Dedifferentiated amniotic fluid mesenchymal stem cell (primary cell): ENCODE data around the gene UNG.

Experiments used
- DNase-seq: peaks from one replicate; pipeline ENCODE4 v3.0.0-alpha.2; 2016; ENCODE audit errors: extremely low spot score

The UNG gene

DNA sequence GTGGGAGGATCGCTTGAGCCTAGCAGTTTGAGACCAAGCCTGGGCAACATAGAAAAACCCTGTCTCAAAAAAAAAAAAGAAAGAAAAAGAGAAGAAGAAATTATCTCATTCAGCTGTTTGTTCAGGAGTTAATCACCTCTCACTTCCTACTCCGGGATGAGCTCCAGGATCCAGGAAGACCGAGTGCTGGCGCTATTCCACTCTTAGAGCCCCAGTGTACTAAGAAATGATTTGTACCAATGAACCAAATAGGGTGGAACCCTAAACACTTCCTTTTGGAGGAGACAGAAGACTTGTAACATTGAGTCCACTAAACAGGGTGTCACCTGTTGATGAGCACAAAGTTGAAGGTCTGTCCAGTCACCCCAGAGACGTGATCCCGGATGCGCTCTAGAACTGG is 7.7 kb upstream of the UNG start:
- DNase-seq = no peak

DNA sequence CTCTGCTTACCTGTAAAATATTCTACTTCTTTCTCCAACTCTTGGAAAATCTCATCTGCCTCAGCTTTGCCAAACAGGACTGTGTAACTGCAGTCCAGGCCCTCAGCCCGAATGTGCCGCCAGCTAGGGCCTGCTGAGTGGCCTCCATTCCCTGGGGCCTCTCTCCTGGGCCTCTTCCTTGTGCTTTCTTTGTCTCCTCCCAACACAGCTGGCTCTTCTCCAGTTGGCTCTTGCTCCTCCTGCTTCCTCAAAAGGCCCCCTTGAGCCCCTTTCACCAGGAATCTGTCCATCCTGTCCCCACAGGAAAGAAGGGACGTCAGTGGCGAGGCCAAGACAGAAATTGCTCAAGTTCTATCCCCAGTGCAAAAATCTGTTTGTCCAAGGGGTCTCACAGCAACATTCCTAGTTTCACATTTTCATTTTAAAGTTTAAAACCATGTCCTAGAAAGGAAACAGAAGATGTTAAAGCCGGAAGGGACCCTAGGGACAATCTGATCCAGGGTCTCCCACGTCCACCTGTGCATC is 4.8 kb upstream of the UNG start:
- no peak for DNase-seq

- DNase-seq = peak; percentile 92
Observed at GRCh38 chr12:109093022-109093918, 4.1 kb upstream of the UNG start, which contains the start of gene ALKBH2. Gene ALKBH2 (minus strand): TSS chr12:109093472. CDS start chr12:109092786, 686 bp downstream.

DNA sequence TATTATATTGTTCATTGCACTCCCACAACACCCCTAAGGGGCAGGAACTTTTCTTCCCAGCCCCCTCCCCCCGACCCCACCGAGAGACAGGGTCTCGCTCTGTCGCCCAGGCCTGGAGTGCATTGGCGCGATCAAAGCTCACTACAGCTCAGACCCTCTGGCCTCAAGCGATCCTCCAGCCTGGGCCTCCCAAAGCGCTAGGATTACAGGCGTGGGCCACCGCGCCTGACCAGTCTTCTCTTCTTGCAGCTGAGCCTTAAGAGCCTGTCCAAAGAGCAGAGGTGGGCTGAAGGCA is 310 bp upstream of the UNG start:
- DNase-seq = no peak

- peak; percentile 51 for DNase-seq
Observed at GRCh38 chr12:109098183-109098604, 797 bp downstream of the UNG start.

- DNase-seq = no peak
Observed at GRCh38 chr12:109098651-109099050, 1.3 kb downstream of the UNG start.

- no peak for DNase-seq
Observed at GRCh38 chr12:109099431-109100020, 2.1 kb downstream of the UNG start.

GRCh38 chr12:109100741-109101140 is 3.3 kb downstream of the UNG start:
- no peak for DNase-seq

DNA sequence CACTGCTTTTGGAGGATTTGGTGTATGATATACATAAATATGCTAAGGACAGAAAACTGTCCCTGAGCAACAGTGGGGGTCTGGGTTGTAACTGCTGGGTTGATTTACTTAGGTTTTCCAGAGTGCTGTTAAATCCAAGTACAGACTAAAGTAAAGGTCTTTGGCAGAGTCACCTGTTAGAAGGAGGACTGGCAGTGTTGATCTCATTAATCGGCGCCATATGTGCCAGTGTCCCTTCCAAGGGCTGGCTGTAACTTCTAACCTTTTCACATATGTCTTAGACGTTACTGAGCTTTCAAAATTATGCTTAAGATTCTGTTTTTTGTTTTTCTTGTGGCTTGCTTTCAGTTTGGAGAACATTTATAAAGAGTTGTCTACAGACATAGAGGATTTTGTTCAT is 5.1 kb downstream of the UNG start:
- no peak for DNase-seq

DNA sequence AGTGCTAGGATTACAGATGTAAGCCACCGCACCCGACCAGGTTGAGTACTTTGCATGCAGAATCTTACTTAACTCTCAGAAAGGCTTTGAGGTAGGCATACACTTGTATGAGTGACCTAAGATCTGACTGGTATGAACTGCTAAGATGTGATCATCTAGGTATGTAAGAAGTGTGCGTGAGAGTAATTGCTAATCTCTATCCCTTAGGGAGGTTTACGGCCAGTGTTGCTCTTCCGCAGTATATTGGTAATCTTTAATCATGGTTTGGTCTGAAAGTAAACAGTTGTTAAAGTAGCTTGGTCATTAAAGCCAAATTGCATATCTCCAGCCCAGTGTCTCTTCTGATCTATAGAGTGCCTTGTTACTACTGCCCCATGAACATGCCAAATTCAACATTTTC is 7.8 kb downstream of the UNG start:
- no peak for DNase-seq

DNA sequence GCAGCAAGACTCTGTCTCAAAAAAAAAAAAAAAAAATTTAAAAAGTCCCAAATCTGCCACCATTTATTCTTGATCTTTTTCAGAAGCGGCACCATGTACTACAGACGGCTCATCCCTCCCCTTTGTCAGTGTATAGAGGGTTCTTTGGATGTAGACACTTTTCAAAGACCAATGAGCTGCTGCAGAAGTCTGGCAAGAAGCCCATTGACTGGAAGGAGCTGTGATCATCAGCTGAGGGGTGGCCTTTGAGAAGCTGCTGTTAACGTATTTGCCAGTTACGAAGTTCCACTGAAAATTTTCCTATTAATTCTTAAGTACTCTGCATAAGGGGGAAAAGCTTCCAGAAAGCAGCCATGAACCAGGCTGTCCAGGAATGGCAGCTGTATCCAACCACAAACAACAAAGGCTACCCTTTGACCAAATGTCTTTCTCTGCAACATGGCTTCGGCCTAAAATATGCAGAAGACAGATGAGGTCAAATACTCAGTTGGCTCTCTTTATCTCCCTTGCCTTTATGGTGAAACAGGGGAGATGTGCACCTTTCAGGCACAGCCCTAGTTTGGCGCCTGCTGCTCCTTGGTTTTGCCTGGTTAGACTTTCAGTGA is 12.5 kb downstream of the UNG start:
- DNase-seq = no peak

DNA sequence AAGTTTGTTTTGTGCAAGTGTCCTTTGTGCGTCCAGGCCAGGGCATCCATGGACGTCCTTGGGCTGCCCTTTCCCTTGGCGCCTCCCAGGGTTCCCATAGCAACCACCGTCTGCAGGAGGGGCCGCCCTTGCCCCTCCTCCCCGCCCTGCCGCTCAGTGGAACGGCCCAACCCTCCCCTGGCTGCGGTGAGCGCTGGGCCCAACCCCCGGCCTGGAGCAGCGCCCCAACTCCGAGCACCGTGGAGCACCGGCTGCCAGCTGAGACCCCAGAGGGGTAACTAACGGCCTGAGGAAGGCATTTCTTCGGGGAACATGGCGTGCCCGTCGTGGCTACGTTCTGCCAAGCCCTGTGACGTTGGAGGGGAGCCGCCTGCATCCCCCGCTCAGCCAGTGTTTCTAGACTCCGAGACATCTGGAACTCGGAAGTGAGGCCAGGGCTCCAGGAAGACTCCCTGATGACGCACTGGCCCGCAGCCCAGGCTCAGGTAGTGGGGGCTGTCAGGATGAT is 13.6 kb downstream of the UNG start:
- DNase-seq = peak; percentile 64

DNA sequence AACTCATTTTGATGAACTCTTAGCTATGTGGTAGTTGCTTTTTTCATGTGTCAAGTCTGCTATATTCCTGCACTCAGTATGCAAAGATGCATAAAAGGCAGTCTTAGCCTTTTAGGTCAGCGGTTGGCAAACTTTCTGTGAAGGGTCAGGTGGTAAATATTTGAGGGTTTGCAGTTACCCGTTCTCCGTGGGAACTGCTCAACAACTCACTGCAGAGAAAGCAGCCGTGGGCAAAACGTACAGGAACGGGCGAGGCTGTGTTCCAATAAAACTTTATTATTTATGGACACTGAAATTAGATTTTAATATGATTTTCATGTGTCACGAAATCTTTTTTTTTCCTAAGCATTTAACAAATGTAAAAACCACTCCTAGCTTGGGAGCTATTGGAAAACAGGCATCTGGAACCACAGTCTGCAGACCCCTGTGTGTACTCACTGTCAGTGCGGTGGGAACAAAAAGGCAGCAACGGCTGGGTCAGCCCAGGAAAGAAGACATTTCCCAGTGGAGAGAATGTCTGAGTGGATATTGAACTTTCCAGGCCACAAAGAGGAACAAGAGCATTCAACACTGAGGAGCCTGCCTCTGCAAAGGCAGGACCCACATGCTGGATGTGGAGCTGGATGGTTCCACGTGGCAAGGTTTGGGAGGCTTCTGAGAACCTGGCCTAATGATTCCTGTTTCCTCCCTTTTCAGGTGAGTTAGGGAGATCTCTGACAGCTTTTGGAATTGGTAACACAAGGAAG is 15.5 kb downstream of the UNG start:
- no peak for DNase-seq

- no peak for DNase-seq
Observed at GRCh38 chr12:109113661-109114321, 16.4 kb downstream of the UNG start.

GRCh38 chr12:109114644-109115043 is 17.2 kb downstream of the UNG start:
- no peak for DNase-seq

GRCh38 chr12:109115404-109115757 is 18.0 kb downstream of the UNG start:
- DNase-seq = no peak

- no peak for DNase-seq
Observed at GRCh38 chr12:109115758-109116610, 18.6 kb downstream of the UNG start, which contains the start of gene ACACB. Gene ACACB (plus strand): TSS chr12:109116587. CDS start chr12:109139406, 22,819 bp downstream.

GRCh38 chr12:109116611-109116949 is 19.2 kb downstream of the UNG start:
- DNase-seq = no peak

- DNase-seq = no peak
Observed at GRCh38 chr12:109120095-109120494, 22.7 kb downstream of the UNG start.

DNA sequence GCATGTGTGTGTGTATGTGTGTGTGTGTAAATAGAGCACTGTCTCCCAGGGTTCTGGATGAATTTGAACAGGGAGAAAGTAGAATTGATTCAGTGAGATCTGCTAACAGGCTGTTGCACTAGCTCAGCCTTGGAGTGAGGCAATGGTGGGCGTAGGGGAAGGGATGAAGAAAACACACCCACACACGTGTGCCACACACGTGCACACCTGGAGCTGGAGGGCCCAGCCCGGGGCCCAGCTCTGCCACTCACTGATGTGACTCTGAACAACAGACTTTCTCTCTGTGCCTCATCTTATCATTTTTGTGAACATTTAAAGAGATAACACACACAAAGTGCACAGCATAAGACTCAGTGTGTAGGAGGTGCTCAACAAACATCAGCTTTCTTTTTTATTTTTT is 23.2 kb downstream of the UNG start:
- no peak for DNase-seq
